ENCODE data around the gene FMNL2. TPM values are rescaled to one million over a fixed set of nuclear protein-coding genes. Genes with fewer than 3 reads are reported as not detected.

Gene FMNL2
- total and polyA plus RNA-seq, 2 experiments from 2014 or later: 16.5 to 45.4 TPM

- no peak overlapping the region for H3K4me3 Mint-ChIP-seq
- Histone ChIP-seq H3K79me2 (replicated peaks; ENCODE audit: insufficient read depth) (no peaks in the 10 kb centered on the region), H3F3A (replicated peaks; ENCODE audit: low read depth) (no peaks in the 10 kb centered on the region), H3K9me2 (ENCODE audit: insufficient read depth) (no peaks in the 10 kb centered on the region), H4K20me1 (replicated peaks; ENCODE audit: insufficient read depth) (0 out of 2 replicates have a peak, but pooled peaks cover 3% of the 10 kb centered on the region), H3K27me3 (ENCODE audit: insufficient read depth) (no peaks in the 10 kb centered on the region), H3K4me1 (ENCODE audit: insufficient read depth) (no peaks in the 10 kb centered on the region), H3K4me3 (no peak overlapping the region), H3K36me3 (ENCODE audit: insufficient read depth) (peaks cover 67% of the 10 kb centered on the region), H3K4me2 (no peak overlapping the region), H2AFZ (no peak overlapping the region), H3K27ac (ENCODE audit: low read depth) (no peak overlapping the region)
- no peaks in the 10 kb centered on the region; the same call in 2 of the 3 replicates for H3K4me1 Mint-ChIP-seq
- H3K9me3 Mint-ChIP-seq: no peaks in the 10 kb centered on the region
- peaks cover 77% of the 10 kb centered on the region for H3K36me3 Mint-ChIP-seq (ENCODE audit: low read depth)
- TF ChIP-seq CTCF (conservative IDR thresholded peaks at IDR 0.05; ENCODE audit: low read depth in 2 of 2): no peak
- no peak for TF ChIP-seq STAT1 (IDR thresholded peaks at IDR 0.05; ENCODE audit: unreplicated experiment)
- TF ChIP-seq EZH2 (IDR thresholded peaks at IDR 0.05; ENCODE audit: low read depth, unreplicated experiment): no peak
- TF ChIP-seq REST (IDR thresholded peaks at IDR 0.05; ENCODE audit: unreplicated experiment): no peak
- no peak for TF ChIP-seq POLR2AphosphoS5 (IDR thresholded peaks at IDR 0.05; ENCODE audit: low read depth)
- TF ChIP-seq NANOG (IDR thresholded peaks at IDR 0.05; ENCODE audit: borderline replicate concordance): no peak
- TF ChIP-seq EZH2phosphoT487 (IDR thresholded peaks at IDR 0.05; ENCODE audit: unreplicated experiment): no peak
- no peak for TF ChIP-seq ZNF331 (CRISPR knock-in tag; IDR thresholded peaks at IDR 0.05; ENCODE audit: low read depth)
- TF ChIP-seq JUNB (IDR thresholded peaks at IDR 0.05; ENCODE audit: unreplicated experiment): no peak
- no peak for TF ChIP-seq CREB1 (CRISPR knock-in tag; IDR thresholded peaks at IDR 0.05; ENCODE audit: low read depth)
- no peak for TF ChIP-seq ZNF114 (CRISPR knock-in tag; IDR thresholded peaks at IDR 0.05)
- TF ChIP-seq ZNF462 (CRISPR knock-in tag; IDR thresholded peaks at IDR 0.05): no peak
- TF ChIP-seq ETS1 (IDR thresholded peaks at IDR 0.05): no peak
- H3K27ac Mint-ChIP-seq: no peak overlapping the region
- no peaks in the 10 kb centered on the region for H3K27me3 Mint-ChIP-seq (ENCODE audit: insufficient read depth, low read depth, poor library complexity)
- ATAC-seq (no peak), DNase-seq (ENCODE audit: low spot score) (no peak)
Measured at GRCh38 chr2:152657043-152657442, 322.1 kb downstream of the FMNL2 start.
